ENCODE data around the gene TFRC.
"Not testable (repeated sequence)": the region's sequence is repeated elsewhere in the genome, so short reads cannot be mapped to it uniquely, and the experiment has no call there.

TFRC gene

DNA sequence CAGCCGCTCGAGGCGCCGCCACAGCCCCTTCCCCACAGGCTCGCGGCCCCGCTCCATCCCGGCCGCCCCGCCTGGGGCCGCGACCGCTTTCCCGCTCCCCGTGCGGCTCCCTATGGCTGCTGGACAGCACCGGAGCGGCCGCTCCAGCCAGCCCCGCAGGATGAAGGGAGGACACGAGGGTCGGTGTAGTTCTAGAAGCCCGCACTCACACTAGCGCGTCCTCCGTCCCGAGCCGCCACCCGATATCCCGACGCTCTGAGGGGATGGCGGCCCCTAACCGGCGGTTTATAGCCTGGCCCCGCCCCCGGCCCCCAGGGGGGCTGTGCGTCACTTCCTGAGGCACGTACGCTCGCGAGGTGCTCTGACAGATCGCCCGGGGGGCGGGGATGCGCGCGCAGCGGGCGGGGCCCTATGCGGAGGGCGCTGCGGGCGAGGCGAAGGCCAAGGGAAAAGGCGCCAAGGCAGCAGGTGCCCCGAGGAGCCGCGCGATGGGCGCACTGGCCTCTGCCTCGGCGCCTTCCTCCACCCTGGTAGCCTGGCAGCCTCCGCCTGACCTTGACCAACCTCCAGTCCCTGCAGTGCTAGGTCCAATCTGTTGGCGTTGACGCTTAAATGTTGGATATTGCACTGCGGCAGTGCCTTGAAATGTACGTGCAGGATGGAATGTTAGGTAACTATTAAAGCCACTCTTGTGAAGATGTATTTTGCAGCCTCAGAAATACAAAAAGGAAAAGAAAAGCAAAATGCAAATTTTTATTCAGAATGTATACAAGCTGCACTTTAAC, at the start of gene TFRC:
TFRC (minus strand) TSS at position 257 of the 785 bp plus-strand sequence. CDS start 4,991 bp downstream, outside the sequence.
- DNase-seq, result peak; percentile 97

DNA sequence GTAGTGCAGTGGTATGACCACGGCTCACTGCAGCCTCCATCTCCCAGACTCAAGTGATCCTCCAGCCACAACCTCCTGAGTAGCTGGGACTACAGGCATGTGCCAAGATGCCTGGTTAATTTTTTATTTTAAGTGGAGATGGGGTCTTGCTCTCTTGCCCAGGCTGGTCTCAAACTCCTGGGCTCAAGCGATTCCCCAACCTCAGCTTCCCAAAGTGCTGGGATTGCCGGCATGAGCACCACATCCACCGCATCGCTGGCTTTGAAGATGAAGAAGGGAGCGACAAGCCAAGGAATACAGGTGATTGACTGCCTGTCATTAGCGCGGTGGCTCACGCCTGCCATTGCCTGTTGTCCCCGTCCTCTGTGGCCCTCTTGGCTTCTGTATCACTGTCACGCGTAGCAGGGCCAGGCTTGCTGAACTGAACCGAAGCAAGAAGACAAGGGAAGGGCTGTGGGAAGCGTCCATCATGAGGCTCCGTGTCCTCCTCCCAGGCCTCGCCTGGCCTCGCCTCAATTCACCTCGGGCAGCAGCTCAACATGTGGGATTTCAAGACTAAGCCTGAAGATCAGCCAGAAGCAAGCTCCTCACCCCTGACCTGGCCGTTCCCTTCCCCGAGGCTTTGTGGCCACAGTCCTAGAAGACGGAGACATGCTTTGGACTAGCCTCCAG, 46.4 kb upstream of the TFRC start:
- DNase-seq, result no peak

DNA sequence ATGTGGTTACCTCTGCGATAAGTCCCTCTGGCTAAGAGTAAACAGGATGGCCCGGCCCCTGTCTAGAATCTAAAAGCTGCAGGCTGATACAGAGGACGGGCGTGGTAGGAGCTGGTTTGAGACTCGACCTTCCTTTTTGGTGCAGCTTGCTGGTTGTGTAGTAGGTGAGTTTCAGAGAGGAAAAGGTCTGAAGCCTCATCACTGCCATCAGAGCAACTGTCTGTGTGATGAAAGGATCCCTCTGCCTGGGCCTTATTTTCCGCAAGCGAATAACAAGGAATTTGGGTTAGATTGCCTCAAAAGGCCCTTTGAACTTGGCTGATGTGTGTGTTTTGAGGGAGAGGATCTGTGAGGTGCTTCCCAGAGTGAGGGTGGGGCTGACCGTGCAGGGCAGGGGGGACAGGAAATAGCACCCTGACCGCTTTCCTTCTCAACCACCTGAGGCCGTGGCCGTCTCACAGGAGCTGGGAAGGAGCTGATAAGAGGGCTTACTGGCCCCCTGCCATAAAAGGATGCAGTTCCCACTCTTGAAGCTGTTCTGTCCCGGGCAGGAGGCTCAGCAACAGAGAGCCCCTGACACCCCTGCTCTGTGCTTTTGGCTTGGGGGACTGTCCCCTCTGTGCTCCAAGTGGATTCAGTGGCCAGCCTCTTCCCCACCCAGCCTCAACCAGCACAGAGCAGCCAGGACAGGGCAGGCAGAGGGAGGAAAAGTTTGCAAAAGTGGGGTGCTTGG, 45.6 kb upstream of the TFRC start:
- no peak for DNase-seq

DNA sequence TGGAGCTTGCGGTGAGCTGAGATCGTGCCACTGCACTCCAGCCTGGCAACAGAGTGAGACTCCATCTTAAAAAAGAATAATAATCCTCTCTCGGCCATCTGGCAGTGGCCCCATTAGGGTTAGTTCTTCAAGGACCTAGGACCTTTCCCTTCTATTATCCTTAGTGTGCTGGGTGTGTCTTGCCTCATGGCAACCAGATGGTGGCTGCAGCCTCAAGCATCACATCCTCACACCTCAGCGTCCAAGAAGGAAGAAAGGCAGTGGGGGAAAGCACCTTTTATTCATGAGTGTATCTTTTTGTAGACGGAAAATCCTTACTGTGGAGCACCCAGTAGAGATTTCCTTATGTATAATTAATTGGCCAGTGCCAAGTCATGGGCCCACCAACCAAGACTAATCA, 42.7 kb upstream of the TFRC start:
- DNase-seq, result no peak

DNA sequence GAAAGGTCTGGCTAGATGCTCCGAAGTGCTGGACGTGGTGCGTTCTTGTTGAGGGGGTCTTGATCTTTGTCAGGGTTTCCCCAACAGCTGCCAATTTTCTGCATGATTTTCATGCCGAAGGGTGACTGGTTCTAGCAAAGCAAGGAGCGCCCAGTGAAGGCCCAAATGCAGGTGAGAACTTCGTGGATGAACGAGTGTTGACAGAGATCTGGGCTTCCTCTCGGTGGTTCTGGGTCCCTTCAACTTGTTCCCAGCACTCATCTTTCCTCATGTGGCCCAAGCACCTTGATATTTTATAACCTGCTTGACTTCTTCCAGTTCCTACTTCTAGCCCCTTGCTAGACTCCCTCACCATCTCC, 40.8 kb upstream of the TFRC start:
- no peak for DNase-seq

DNA sequence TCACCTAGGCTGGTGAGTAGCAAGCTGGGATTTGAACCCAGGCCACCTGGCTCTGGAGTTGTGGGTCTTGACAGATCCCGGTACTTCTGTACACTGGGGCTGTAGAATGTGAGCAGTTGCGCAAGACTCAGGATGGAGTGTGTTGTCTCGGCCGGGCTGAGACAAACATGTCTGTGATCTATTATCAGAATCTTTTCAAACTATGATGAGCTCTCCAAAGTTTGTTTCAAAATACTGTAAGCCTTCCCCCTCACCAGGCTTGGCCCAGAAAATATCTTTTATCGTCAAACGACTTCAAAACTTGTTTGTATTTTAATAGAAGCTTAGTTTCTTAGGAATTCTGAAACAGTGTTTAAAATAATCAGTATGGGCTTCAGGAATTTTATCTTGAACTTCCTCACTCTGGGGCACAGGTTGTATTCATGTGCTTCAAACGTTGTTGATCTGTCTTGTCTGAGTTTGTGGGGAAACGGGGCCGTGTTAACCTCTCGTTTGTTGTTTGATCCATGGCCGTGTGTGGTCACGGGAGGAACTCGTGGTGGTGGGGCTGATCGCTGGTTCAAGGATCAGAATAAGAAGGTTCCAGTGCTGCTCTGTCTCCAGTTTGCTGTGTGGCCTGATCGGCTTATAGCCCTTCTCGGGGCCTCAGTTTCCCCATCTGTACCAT, 40.3 kb upstream of the TFRC start:
- DNase-seq, result no peak

DNA sequence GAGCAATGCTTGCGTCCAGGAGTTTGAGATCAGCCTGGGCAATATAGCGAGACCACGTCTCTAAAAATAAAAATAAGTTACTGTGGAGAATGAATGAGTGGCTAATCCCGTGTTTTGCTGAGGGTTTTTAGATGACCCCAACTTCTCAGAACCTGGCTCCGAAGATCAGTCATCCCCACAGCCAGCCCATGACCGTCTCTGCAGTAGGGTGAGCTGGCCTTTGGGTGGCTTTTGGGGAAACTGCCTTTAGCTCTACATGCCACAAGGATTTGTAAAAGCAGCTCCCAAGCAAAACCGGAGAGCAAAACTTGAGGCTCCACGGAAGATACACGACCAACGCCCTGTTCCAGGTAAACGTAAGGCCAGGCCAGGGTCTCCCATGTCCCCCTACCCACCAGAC, 39.2 kb upstream of the TFRC start:
- no peak for DNase-seq

DNA sequence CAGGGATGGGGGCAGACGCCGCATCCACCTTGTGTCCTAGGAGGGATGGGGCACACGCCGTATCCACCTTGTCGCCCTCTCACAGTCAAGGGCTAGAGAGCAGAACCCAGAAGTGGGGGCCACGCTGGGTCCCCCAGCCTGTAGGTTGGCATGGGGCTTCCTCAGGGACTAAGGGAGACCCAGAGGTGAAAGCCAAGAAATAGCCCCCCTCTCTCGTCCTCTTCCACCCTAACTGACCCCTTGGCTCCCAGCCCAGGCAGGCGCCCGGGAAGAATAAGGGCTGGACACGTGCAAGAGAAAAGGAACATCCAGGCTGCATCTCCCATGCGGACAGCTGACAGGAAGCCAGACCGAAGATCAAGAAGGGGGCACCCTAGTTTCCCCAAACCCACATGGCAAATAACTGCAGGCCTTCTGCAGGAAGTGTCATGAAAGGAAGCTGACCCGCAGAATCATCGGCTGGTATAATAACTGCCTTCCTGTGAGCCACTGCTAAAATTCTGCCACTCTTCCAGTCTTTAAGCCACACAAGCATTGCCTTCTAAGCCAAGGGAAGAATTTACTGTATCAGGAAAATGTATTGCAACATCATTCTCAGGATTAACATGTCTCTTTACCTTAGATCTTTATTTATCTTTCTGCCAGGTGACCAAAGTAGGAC, 38.5 kb upstream of the TFRC start:
- DNase-seq, result no peak

DNA sequence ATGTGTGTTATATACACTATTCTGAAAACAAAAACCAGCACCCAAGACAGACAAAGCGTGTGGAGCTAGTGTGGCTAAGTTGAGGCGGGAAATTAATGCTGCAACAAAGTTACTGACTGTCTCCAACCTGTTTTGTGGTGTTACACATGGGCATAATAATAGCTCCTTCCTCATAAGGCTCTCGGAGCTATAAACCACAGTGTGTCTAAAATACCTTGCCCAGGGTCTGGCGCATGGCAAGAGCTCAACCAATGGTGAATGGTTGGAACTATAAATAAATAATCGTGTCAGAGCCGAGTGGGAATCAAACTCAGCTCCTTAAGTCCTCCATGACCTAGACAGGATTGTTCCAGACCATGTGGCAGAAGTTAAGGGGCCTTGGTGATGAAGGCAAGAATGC, 35.9 kb upstream of the TFRC start:
- DNase-seq, result no peak

DNA sequence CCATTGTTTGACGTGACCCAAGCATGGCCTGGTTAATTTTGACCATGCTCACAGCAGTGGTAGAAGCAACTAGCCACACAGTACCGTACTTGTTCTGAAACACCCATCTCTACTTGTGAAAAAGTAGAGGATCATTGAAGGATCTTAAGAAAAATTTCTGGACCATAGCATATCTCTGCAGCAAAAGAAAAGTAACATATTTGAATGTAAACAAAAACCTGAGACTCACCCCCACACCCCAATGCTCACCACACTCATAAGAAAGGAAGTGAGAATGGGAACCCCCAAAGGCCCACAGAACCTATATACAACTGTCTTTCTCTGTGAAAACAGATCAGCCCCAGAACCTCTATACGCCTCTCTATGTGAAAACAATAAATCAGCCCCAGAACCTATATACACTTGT, 33.8 kb upstream of the TFRC start:
- no peak for DNase-seq

DNA sequence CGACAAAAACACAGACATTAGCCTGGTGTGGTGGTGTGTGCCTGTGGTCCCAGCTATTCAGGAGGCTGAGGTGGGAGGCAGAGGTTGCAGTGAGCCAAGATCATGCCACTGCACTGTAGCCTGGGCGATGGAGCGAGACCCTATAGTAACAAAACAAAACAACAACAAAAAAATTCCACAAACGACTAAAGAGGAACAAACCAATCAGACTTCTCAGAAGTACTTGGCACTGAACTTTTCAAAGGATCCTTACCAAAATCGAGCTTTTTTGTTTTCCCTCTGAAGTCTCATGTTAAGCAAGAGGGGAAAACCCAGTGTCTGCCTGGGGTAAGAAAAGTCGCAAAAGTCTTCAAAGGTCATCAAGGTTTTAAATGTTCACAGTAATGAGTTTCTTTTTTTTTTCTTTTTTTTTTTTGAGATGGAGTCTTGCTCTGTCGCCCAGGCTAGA, 30.1 kb upstream of the TFRC start:
- DNase-seq, result no peak

DNA sequence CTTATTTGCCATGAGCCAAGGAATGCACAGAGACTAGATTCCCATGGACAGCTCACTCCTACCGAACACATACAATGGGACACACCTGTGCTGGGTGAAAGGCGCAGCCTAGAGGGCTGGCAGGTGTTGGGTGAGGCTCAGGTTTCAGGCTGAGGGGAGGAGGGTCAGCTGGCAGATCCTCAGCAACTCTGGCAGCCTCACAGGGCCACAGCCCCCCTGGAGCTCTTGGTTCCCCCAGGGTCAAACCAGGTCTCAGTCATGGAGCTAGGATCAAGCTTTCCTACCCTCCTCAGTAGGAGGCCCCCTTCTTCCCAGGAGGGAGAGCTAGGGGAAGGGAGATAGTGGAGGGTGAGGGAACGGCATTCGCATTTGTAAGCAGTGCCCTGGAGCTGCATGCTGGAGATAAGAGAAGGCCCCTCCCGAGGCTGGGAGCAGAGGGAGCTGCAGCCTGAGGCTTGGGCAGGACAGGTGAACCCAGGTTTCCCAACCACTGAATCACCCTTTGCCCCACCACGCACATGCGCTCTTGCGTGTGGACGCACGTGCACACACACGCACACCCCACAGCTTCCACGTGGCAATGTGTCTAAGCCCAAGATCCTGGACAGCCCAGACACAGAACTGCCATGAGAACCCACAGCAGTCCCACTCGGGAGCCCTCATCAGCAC, 26.3 kb upstream of the TFRC start:
- no peak for DNase-seq

DNA sequence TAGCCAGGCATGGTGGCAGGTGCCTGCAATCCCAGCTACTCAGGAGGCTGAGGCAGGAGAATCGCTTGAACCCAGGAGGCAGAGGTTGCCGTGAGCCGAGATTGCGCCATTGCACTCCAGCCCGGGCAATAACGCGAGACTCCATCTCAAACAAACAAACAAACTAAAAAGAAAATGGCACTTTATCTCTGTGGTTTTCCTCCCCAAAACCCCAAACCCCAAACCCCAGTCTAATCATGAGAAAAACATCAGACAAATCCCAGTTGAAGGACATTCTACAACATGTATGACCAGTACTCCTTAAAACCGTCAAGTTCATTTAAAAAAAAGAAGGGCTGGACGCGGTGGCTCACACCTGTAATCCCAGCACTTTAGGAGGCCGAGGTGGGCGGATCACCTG, 22.8 kb upstream of the TFRC start:
- DNase-seq, result not testable (repeated sequence)

DNA sequence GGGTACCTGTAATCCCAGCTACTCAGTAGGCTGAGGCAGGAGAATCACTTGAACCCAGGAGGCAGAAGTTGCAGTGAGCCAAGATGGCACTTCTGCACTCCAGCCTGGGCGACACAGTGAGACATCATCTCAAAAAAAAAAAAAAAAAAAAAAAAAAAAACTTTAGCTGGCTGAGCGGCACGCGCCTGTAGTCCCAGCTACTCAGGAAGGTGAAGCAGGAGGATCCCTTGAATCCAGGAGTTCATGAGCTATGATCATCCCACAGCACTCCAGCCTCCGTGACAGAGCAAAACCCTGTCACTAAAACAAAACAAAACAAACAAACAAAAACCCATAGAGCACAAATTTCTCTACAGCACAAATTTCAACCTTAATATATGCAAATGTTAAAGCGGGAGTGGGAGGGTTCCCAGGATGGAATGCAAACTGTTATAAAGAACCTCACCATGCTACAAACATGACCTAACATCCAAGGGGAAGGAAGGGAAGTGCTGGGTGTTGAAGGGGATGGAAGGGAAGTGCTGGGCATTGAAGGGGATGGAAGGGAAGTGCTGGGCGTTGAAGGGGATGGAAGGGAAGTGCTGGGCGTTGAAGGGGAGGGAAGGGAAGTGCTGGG, 16.6 kb upstream of the TFRC start:
- not testable (repeated sequence) for DNase-seq

DNA sequence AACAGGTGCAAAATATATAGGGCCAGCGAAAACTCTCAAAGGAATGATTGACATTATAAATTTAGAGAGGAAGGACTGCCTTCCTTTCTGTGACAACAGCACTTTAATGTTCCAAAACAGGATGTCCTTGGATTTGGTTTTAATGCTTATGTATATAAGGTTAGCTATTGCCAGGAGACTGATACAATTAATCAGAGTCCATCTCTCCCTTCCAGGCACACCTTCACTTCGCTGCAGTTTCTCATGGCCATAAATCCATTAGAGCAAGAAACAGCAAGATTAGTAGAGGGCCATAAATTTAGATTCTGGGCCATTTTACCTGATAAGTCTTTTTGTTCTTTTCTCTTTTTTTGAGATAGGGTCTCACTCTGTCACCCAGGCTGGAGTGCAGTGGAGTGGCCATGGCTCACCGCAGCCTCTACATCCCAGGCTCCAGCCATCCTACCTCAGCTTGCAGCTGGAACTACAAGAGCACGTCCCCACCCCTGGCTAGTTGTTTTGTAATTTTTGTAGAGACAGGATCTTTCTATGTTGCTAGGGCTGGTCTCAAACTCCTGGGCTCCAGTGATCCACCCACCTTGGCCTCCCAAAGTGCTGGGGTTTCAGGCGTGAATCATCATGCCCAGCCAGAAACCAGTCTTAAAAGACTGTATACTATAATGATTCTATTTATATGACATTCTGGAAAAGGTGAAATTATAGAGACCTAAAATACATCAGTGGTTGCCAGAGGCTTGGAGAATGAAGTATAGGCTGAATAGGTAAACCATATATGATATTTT, 15.7 kb upstream of the TFRC start:
- DNase-seq, result no peak

DNA sequence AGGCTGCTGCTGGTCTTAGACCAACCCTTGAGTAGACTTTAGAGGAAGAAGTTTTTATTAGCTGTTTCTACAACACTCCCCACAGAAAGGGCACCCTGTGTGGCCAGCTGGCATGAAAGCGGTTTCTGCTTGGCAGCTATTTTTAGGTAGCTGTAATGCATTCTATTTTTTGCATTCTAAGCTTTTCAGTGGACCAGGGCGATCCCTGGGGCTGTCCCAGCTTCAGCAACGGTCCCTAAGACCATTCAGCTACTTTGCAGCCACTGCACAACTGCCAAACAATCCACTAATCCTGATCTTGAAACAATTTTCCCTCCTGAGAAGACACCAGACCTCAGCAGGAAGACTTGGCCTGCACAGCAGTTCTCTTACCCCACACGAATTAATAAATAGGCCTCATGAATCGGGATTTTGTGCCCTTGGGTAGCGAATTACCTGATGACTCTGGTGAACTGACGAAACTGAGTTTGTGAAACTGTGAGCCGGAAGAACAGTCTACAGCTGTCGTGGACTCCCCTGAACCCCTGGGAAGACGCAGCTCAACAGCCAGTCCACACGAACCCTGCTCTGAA, 14.6 kb upstream of the TFRC start:
- no peak for DNase-seq

DNA sequence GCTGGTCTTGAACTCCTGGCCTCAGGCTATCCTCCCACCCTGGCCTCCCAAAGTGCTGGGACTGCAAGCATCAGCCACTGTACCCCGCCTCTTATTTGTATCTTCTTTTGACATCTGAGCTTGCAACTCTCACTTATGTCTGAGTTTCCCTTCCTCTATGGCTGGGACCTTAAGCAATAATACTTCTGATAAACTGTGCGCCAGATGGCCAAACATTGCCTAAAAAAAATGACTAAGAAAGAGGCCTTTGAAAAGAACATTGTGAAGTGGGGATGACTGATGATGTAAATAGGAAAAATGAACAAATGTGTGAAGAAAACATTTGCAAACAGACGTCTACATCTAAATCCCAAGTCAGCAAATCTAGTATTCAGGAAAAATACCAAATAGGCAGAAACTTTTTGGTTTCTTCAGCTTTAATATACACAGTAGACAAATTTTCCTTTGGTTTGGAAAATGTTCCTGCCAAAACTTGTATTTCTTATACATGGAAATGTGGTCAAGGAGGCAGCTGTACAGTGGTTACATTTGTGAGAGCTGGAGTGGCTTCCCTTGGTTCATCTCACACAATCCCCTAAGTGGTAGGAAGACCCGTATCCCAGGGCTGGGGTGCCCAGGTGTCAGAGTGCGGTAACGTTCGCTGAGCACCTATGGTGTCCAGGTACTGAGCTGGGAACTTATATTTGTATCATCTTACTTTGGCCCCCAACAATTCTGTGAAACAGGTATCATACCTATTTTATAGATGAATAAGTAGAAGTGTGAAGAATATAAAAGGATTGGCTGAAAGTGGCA, 11.6 kb upstream of the TFRC start:
- DNase-seq, result no peak

DNA sequence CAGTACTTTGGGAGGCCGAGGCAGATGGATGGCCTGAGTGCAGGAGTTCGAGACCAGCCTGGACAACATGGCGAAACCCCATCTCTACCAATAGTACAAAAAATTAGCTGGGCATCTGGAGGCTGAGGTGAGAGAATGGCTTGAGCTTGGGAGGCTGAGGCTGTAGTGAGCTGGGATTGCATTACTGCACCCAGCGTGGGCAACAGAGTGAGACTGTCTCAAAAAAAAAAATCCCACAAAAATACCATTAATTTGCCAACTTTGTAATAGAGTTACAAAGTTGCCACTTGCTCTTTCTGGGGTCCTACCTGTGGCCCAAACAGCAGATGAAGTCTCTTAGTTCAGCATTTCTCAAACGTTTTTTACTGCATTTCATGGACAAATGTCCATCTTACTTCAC, 6.0 kb upstream of the TFRC start:
- DNase-seq, result no peak

DNA sequence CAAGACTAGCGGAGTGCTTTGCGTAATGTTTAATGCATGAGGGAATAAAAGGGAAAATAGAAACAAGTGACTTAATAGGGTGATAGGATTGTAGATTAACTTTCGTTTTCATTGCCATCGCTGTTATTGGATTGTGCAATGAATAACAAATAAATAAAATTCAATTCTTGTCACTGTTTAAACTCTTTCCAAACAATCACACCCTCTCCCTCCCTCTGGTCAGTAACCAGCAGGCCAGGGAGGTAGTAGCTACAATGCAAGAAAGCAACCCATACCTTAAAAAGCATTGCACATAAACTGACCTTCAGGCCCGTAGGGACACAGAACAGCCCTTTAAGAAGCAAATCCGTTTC, 705 bp upstream of the TFRC start:
- DNase-seq, result no peak

Data from activated CD8-positive, alpha-beta memory T cell treated with anti-CD3 and anti-CD28 coated beads, Interleukin-2, amount 50 U/mL, for 4 hours (primary cell).